H1 (cell line): ENCODE results near the gene HMCN1. TPM values are rescaled to one million over a fixed set of nuclear protein-coding genes. Genes with fewer than 3 reads are reported as not detected.

Source experiments
- CHD2 ChIP-seq: IDR thresholded peaks from 2 replicates; pipeline ENCODE4 v1.6.1; 2012; ENCODE audit warnings: low read length, improper control_type of control experiment
- GABPA ChIP-seq: IDR thresholded peaks from 2 replicates; pipeline ENCODE4 v1.6.1; 2011; ENCODE audit warnings: mild to moderate bottlenecking, low read length, moderate library complexity, borderline replicate concordance; ENCODE audit not compliant: insufficient read depth
- KDM4A ChIP-seq: IDR thresholded peaks from one replicate; pipeline ENCODE4 v1.7.1; 2012; ENCODE audit warnings: low read depth, mild to moderate bottlenecking, moderate library complexity, low read length, inconsistent platforms; ENCODE audit not compliant: severe bottlenecking
- MAFK ChIP-seq: IDR thresholded peaks from 2 replicates; pipeline ENCODE4 v1.6.1; 2012; ENCODE audit warnings: low read depth, mild to moderate bottlenecking, improper control_type of control experiment, low read length
- RBBP5 ChIP-seq: IDR thresholded peaks from 2 replicates; pipeline ENCODE4 v1.7.1; 2012; ENCODE audit warnings: low read depth, mild to moderate bottlenecking, inconsistent platforms, low read length, moderate library complexity, borderline replicate concordance
- SIRT6 ChIP-seq: IDR thresholded peaks from one replicate; pipeline ENCODE4 v1.7.1; 2012; ENCODE audit warnings: low read length, inconsistent platforms
- polyA plus RNA-seq, 7 experiments: library from polyadenylated mRNA; depleted of rRNA in 3 of 7; stranded (reverse) in 5 of 7; unstranded in 2 of 7; fragments of >200 nt in 5 of 7; fragments of 200-250 nt in 2 of 7; gene quantifications; 1 replicate in 5 of 7; 2 replicates in 1 of 7; 4 replicates in 1 of 7; pipeline versions ENCODE4 v1.2.1 to v1.2.3, GENCODE V29; 2011 to 2013; ENCODE audit warnings: missing spikeins in 2 of 7, mixed read lengths in 2 of 7
- total RNA-seq: library from RNA; stranded (reverse); fragmentation: NEBNext Ultra II Directional; extraction: Animal tissue kit (Norgen Biotek cat#: 25700); gene quantifications from 2 replicates; pipeline ENCODE4 v1.2.1, GENCODE V29; 2021

The HMCN1 gene
- total and polyA plus RNA-seq, 2 of the 8 experiments (the other 6 are each of a cell fraction or from before 2014, with no cell fraction given) = 13.8 to 14.6 TPM

- no peak for TF ChIP-seq GABPA
- no peak for TF ChIP-seq KDM4A
- TF ChIP-seq RBBP5 = no peak
- no peak for TF ChIP-seq CHD2
- no peak for TF ChIP-seq MAFK
- no peak for TF ChIP-seq SIRT6
Observed at GRCh38 chr1:185786524-185786923, 52.3 kb downstream of the HMCN1 start (continued).
